GM21367 (cell line): ENCODE results near the gene AHNAK2.
A peak's percentile ranks its signal among the peaks of the same experiment; 100 is the strongest.
"Not testable (repeated sequence)": the region's sequence is repeated elsewhere in the genome, so short reads cannot be mapped to it uniquely, and the experiment has no call there.

Source experiments
- ATAC-seq: cut with Tn5 transposase; IDR thresholded peaks from one replicate; pipeline ENCODE4 v1.9.1; 2021; ENCODE audit not compliant: unreplicated experiment

Gene AHNAK2

DNA sequence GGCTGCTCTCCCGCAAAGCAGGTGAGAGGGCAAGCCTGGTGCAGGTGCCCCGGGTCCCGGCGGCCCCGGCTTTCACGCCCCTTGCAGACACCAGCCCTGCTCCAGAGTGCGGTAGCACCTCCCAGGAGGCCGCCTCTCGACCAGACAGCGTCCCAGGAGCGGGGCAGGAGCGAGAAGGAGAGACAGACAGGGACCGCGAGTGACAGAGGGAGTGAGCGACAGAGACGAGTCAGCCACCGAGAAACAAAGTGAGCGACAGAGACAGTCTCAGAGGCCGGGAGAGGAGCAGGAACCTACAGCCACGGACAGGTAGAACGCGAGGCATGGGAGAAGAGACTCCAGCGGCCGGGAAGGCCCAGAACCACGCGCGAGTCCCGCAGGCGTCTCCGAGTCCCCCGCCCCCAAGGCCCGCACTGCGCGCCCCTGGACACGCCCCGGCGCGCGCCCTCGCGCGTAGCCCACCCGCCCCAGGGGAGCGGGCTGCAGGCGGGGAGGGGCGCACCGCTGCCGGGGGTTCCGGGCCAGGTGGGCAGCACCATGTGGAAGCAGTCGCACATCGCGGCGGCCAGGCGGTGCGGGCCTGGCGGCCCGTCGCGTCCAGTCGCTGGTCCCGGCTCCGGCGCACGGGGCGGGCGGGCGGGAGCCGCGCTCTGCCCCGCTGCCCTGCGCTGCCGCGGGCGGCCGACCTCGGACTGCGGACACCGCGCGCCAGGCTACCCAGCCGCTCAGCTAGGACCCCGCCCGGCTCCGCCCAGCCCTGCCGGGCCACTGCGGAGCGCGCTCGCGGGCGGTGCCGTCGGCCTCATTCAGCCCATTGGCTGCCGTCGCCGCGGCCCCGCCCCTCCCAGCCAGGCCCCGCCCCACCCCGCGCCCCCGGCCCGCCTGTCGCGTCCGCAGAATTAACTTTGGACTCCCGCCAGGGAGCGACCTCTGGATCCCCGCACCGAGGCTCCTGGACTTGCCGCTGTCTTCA, at the start of gene AHNAK2:
TSS of gene AHNAK2 (minus strand) at position 694 of the 973 bp plus-strand sequence. CDS start at position 557, 137 bp downstream.
- ATAC-seq = no peak

DNA sequence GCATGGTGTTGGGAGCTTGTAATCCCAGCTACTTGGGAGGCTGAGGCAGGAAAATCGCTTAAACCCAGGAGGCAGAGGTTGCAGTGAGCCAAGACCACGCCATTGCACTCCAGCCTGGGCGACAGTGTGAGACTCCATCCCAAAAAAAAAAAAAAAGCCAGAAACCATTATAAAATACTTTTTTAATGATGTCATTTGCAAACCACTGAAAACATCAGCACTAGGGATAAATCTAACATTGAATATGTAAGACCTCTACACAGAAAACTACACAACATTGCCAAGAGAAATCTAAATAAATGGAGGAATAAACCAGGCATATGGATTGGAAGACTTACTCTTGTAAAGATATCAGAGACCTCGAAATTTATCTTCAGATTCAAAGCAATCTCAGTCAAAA, 49.5 kb upstream of the AHNAK2 start:
- ATAC-seq = not testable (repeated sequence)

DNA sequence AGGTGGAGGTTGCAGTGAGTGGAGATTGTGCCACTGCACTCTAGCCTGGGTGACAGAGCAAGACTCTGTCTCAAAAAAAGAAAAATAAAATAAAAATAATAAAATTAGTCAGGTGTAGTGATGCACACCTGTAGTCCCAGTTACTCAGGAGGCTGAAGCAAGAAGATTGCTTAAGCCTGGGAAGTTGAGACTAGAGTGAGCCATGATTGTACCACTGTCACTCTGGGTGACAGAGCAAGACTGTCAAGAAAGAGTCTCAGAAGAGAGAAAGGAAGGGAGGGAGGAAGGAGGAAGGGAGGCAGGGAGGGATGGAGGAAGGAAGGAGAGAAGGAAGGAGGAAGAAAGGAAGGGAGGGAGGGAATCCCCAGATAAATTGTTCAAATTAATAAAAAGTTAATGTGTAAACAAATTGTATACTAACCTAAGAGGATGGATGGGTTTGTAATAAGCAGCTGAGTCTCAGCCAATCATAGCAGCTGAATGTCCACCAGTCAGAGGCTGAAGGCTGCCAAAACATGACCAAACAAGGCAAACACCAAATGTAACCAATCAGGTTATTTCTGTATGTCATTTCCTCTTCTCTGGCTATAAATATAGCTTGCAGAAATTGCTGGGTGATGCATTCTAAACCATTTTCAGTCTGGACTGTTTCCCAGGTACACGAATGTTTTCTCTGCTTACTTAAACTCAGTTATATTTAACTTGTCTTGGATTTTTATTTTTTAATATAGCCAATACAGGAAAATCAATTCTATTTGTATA, 48.8 kb upstream of the AHNAK2 start:
- no peak for ATAC-seq

DNA sequence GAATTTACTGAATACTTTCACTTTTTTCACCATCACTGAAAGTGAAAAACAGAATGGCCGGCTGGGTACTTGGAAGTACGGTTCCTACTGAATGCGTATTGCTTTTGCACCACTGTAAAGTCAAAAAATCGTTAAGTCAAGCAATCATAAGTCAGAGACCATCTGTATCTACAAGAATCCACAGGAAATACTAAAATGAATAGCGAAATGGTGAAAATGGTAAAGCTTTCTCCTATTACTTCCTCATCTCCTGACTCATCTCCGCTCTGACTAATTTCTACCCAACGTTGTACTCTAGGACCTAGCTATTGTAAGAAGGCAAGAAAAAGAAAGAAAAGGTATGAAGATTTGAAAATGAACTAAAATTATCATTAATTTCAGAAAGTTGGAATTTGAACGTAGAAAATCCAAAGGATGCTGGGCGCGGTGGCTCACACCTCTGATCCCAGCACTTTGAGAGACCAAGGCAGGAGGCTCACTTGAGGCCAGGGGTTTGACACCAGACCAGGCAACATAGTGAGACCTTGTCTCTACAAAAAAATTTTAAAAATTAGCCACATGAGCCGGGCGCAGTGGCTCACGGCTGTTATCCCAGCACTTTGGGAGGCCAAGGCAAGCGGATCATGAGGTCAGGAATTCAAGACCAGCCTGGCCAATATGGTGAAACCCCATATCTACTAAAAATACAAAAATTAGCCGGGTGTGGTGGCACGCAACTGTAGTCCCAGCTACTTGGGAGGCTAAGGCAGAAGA, 48.0 kb upstream of the AHNAK2 start:
- no peak for ATAC-seq

DNA sequence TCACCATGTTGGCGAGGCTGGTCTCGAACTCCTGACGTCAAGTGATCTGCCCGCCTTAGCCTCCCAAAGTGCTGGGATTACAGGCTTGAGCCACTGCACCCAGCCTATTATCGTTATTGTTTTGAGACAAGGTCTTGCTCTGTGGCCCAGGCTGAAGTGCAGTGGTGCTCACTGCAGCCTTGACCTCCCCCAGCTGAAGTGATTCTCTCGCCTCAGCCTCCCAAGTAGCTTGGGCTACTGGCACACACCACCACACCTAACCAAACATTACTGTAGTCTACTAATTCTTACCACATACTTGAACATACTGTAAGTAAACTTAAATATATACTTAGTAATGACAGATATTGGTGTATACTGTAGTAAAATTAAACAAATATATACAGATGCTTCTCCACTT, 47.3 kb upstream of the AHNAK2 start:
- no peak for ATAC-seq

DNA sequence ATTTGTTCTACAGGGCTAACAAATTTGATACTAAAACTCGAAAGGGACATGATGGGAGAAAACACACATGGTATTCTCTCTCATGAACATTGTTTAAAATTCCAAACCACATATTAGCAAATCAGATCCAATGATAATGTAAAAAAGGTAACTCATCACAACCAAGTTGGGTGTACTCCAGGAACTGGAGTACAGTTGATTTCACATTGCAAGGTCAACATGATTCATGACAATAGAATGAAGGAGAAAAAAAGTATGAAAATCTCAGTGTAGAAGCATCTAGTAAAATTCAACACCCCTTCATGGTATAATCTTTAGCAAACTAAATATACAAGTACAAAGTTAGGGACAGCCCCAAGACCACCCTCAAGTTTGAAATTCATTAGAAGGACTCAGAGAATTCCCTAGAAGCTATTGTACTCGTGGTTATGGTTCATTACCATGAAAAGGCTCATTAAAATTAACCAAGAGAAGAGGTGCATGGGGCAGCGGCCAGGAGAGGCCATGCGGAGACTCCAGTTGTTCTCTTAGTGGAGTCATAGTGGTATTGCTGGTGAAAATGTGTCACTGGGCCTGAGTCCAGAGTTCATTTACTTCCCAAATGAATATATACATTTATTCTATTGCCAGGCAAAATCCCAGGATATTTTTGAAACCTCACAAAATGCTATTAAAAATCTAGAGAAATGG, 45.8 kb upstream of the AHNAK2 start:
- ATAC-seq = no peak

DNA sequence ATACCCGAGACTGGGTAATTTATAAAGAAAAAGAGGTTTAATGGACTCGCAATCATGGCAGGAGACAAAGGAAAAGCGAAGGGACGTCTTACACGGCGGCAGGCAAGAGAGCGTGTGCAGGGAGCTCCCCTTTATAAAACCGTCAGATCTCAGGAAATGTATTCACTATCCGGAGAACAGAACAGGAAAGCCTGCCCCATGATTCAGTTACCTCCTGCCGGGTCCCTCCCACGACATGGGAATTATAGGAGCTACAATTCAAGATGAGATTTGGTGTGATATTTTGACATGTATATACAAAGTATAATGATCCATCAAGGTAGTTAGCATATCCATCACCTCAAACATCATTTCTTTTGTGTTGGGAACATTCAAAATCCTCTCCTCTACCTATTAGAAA, 45.0 kb upstream of the AHNAK2 start:
- ATAC-seq = no peak

DNA sequence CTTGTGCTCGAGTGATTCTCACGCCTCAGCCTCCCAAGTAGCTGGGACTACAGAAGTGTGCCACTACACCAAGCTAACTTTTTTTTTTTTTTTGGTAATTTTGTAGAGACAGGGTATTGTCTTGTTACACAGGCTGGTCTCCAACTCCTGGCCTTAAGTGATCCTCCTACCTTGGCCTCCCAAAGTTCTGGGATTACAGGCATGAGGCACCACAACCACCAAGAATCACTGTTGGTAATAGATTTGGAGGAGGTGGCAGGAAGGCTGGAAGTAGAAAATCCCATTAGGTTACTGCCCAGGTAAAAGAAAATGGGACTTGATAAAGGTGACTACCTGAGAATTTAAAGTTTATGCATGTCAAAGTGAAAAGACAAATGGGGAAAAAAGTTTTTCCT, 44.1 kb upstream of the AHNAK2 start:
- no peak for ATAC-seq

DNA sequence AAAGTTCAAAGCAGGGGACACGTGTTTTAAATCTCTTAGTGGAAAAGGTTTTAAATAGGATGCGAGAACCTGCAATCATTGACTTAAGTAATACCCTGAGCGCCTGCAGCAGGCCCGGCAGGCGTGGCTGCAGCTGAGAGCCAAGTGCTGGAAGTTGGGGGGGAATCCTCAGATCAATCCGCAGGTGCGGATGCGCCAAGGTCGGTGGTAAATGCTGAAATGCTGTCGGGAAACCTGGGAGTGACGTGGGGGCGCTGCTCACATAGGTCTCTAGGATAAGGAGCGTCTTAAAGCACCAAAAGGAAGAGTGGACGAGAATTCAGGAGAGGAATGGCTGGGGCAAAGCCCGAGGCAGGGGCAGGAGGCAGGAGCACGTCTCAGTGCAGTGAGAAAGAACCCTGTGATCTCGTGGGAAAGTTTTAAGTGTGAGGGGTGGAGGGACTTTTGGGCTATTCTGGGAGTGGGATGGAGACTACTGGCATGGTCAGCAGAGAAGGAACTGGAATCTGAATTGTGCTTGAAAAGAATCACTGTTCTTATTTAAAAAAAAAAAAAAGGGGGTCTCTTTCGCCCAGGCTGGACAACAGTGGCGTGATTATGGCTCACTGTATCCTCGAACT, 43.6 kb upstream of the AHNAK2 start:
- ATAC-seq = no peak

DNA sequence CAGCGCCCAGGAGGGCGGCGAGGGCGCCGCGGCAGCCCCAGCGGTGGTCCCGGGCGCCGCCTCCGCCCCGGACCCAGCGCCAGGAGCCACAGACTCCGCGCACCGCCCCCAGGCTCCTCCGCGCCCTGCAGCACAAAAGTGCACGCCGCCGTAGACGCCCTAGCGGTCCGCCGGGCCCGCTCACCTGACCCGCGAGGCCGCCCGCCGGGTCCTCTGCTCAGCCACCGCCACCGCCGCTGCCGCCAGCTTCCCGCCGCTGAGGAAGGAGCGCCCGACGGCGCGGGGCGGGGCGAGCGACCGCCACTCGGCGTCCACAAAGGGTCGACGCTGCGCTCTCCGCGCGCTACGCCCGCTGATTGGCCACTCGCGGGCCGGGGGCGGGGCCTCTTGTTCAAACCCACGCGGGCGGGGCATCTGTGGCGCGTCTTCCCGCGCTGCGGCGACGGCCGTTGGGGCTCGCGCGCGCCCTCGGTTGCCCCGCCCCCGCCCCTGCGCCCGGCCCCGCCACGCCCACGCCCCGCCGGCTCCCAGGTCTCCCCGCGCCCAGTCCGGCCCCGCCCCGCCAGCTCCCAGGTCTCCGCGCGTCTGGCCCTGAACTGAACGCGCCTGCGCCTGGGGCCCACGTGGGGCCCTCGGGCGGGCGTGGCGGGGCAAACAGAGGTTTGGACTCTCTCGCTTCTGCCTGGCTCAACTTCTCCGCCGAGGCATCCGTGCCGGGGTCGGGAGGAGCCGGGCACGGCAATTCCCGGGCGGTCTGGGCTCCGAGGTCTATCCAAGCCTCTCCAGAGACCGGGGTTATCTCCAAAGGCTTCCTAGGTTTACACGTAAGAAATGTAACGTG, 42.9 kb upstream of the AHNAK2 start, which contains the start of gene CDCA4:
TSS of gene CDCA4 (minus strand) at position 269 of the 841 bp plus-strand sequence. CDS start 9,154 bp downstream, outside the sequence.
- peak; percentile 59 for ATAC-seq

DNA sequence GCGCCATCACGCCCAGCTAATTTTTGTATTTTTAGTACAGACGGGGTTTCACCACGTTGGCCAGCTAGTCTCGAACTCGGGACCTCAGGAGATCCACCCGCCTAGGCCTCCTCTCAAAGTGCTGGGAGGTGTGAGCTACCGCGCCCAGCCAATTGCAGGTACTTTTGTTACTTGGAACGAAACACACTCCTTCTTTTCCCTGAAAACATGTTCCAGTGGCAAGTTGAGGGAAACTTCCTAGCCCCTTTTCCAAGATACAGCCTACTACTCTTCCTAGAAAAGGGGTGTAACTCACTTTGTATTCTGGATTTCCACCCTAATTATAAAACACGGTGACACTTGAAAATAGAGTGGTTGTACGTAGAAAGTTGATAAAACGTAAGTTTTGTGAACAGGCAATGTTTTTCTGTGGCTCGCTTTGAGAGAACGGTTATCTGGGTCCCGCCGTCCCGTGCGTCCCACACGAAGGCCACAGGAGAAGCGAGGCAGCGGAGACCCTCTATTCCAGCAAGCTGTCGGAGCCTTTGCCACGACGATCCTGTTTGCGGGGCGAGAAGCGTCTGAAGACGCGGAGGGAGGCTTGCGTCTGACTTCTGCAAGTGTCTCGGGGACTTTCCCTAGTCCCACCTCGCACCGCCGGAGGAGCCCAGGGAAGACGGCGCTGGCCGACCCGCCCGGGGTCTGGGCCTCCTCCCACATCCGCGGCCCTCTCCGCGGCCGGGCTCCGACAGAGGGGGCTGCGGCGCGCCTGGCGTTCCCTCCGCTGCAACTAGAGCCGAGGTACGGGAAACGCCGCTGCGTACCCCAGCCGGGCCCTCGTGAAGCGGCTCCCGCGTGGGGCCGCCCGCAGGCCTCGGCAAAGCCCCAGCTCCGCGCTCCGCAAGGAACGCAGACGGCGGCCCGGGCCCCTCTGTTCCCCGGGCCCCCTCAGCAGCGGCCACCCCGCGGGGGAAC, 42.0 kb upstream of the AHNAK2 start:
- peak; percentile 19 for ATAC-seq

DNA sequence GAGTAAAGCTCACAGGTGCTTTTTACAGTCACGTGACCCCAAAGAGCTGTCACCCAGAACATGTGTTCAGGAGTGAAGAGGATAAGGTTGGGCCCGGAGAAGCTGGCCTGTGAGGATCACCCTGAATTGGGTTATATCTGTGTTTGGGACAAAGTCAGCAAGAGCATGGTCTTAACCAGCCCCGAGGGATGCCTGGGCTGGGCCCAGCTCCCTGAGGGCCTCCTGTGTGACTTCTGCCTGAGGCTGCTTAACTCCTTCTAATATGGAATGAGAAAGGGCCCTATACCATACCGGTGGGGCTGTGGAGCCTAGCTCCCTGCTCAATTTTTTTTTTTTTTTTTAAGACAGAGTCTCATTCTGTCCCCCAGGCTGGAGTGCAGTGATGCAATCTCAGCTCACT, 40.2 kb upstream of the AHNAK2 start:
- no peak for ATAC-seq

DNA sequence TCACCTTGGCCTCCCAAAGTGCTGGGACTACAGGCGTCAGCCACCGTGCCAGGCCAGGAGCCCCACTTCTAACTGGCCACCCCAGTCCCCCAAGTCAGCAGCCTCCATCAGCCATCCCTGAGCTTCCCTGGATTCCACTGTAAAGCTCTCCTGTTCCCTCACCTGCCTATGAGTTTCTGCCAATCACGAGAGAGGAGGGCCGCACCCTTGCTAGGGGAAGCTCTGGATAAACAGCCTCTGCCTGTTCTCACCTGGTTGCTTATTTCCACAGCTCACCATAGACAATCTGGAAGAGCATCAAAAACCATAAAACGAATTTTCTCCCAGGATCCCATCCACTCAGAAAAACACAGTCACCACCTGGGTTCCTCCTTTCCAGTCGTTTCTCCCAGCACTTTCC, 37.7 kb upstream of the AHNAK2 start:
- ATAC-seq = no peak

DNA sequence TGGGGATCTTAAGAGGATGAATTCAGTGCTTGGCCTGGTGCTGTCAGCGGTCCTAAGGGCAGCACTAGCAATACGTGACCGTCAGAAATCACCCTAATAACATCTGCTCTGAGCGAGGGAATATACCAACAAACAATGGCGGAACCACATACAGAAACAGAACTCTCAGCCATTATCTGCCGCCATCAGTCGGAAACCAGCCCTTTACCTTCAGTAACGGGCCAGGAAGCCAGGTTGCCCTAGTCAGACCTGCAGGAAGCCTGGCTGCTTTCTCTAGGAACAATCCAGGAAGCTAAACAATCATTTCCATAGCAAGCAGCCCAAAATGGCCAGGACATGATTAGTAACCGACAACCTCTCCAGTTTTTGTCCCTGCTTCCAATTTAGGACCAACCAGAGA, 37.1 kb upstream of the AHNAK2 start:
- ATAC-seq = no peak

DNA sequence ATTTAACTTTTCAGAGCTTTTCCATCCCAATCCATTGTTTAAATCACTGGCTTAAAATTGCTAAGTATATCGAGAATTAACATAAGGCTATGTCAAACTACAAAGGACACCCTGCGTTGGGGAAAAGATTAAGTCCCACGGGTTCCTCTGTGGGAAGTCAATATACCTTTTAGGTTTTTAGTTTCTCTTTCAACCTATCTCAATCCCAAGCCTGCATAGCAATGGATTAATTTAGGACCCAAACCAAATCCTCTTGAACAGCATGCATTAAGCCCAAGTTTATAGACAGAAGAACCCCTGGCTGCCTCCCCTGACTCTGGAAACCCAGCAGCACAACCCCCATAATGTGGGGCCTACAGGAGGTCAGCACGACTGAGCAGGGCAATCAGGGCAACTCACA, 36.5 kb upstream of the AHNAK2 start:
- ATAC-seq = no peak

DNA sequence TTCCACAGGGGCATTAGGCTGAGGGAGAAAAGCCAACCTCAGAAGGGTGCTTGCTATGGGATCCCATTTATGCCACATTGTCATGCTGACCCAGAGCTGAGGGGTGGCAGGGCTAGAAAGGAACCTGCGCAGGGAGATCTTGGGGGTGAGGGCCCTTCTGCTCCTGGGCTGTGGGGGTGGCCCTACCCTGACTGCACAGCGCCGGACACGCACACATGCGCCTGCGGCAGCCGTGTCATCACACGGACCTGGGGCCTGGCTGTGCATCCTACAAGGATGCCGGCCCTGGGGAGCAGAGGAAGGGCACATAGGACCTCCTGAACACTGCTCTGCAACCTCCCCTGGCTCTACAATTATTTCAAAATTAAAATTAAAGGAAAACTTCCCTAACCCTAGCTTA, 35.9 kb upstream of the AHNAK2 start:
- no peak for ATAC-seq

DNA sequence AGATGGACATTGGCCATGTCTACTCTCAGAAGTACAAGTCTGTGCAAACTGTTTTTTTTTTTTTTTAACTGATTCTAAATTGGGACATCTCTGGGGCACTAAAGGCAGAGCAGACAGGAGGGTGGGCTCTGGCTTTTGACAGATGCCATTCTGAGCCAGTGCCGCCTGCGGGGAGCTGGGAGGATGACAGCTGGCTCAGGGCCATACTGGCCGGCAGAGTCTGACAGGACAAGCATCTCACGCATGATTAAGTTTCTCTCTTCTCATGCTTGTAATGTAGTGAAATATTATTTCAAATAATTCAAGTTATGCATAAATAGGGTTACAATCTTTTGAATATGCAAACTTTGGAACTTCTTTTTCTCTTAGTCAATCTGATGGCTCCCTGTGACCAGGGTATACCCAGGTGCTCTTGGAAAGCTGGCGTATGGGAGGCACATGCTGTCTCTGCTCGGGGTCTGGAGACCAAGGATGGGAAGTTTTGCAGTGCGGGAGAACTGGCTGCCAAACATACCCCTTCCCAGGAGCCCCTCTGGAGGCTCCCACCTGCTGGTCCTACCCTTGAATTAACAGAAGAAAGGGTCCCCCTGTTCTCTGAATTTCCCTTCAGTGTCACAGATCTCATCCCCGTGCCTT, 35.1 kb upstream of the AHNAK2 start:
- no peak for ATAC-seq
